NCI-H2227 (cell line): ENCODE measurements around the gene CLRN3.

Experiments used
- DNase-seq: peaks from one replicate; lab custom pipeline; 2025; ENCODE audit not compliant: unreplicated experiment; lab: John Stamatoyannopoulos, UW

Gene CLRN3

GRCh38 chr10:127899766-127900387 is 7.1 kb upstream of the CLRN3 start:
- DNase-seq = no peak

GRCh38 chr10:127897177-127897576 is 4.4 kb upstream of the CLRN3 start:
- no peak for DNase-seq

GRCh38 chr10:127896590-127896989 is 3.8 kb upstream of the CLRN3 start:
- DNase-seq = no peak

GRCh38 chr10:127894146-127894545 is 1.4 kb upstream of the CLRN3 start:
- no peak for DNase-seq

- no peak for DNase-seq
Observed at GRCh38 chr10:127890832-127891334, 1.9 kb downstream of the CLRN3 start.

- no peak for DNase-seq
Observed at GRCh38 chr10:127890216-127890615, 2.5 kb downstream of the CLRN3 start.

GRCh38 chr10:127889605-127890195 is 3.0 kb downstream of the CLRN3 start:
- no peak for DNase-seq

GRCh38 chr10:127888521-127889312 is 4.0 kb downstream of the CLRN3 start:
- no peak for DNase-seq

GRCh38 chr10:127887541-127888415 is 5.0 kb downstream of the CLRN3 start:
- DNase-seq = no peak

GRCh38 chr10:127886371-127887051 is 6.2 kb downstream of the CLRN3 start:
- no peak for DNase-seq

- no peak for DNase-seq
Observed at GRCh38 chr10:127884501-127884900, 8.2 kb downstream of the CLRN3 start.

- DNase-seq = no peak
Observed at GRCh38 chr10:127883516-127883915, 9.2 kb downstream of the CLRN3 start.

- no peak for DNase-seq
Observed at GRCh38 chr10:127882801-127883459, 9.8 kb downstream of the CLRN3 start.

- no peak for DNase-seq
Observed at GRCh38 chr10:127882391-127882790, 10.3 kb downstream of the CLRN3 start.

- no peak for DNase-seq
Observed at GRCh38 chr10:127881262-127881661, 11.5 kb downstream of the CLRN3 start.

- DNase-seq = no peak
Observed at GRCh38 chr10:127880557-127880956, 12.2 kb downstream of the CLRN3 start.

GRCh38 chr10:127878475-127879055 is 14.2 kb downstream of the CLRN3 start:
- DNase-seq = no peak

- DNase-seq = no peak
Observed at GRCh38 chr10:127877699-127878098, 15.0 kb downstream of the CLRN3 start.

GRCh38 chr10:127877116-127877515 is 15.6 kb downstream of the CLRN3 start:
- no peak for DNase-seq

- no peak for DNase-seq
Observed at GRCh38 chr10:127875916-127876315, 16.8 kb downstream of the CLRN3 start.
